ENCODE measurements around the gene C19orf47. TPM values are rescaled to one million over a fixed set of nuclear protein-coding genes. Genes with fewer than 3 reads are reported as not detected.

Gene C19orf47, protein sequence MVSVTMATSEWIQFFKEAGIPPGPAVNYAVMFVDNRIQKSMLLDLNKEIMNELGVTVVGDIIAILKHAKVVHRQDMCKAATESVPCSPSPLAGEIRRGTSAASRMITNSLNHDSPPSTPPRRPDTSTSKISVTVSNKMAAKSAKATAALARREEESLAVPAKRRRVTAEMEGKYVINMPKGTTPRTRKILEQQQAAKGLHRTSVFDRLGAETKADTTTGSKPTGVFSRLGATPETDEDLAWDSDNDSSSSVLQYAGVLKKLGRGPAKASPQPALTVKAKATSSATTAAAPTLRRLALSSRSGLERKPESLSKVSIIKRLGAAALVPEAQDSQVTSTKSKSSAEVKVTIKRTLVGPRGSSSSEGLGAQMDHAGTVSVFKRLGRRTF
- 13.4 TPM for total RNA-seq

DNA sequence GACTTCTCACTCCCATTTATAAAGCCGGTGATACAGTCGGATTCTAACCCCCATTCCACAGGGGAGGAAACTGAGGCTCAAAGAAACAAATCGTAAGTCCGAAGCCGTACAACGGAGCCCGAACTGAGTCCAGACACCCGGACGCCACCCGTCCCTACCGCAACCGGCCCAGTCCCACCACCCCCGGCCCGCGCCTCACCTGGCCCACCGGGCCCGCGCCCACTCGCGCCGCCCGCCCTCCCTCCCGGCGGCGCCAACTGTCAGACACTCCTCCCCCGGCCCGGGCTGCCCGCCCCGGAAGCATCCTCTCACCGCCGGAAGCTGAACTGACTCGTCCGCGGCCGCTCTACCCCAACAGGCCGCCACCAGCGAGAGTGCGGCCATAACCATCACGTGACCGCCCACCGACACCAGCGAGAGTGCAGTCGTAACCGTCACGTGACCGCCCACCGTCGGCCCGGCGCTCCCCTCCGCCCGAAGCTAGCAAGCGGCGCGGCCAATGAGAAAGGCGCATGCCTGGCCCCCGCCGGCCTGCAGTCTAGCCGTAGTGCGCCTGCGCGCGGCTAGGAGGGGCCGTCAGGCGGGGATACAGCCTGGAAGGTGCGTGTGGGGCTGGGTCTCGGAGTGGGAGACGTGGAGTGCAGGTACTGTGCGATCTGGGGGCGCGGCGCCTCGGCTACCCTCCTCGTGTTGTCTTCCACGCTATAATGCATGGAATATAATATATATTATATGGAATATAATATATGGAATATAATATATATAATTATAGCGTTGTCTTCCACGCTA is at the start of gene C19orf47, which contains the start of gene PLD3:
Gene C19orf47, minus strand, starts transcription at position 273 of the 789 bp plus-strand sequence. CDS start 6,540 bp downstream, outside the sequence.
Gene PLD3, plus strand, starts transcription at position 571 of the 789 bp plus-strand sequence. CDS start 17,789 bp downstream, outside the sequence.
- peak; percentile 98 for ATAC-seq

DNA sequence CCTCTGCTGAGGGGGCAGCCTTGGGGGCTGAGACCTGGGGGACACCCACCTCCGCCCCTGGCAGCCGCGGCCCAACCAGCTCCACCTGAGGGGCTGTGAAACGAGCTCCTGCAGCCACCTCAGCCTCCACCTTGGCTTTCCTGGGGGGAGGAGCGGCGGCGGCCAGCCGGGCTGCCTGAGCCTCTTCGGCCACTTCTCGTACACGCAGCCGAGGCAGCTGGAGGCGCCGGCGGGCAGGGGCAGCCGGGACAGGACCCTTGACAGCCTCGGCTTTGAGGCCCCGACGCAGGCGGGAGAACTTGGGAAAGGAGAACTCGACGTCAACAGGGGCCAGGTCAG is 49.3 kb upstream of the C19orf47 start:
- ATAC-seq: no peak

DNA sequence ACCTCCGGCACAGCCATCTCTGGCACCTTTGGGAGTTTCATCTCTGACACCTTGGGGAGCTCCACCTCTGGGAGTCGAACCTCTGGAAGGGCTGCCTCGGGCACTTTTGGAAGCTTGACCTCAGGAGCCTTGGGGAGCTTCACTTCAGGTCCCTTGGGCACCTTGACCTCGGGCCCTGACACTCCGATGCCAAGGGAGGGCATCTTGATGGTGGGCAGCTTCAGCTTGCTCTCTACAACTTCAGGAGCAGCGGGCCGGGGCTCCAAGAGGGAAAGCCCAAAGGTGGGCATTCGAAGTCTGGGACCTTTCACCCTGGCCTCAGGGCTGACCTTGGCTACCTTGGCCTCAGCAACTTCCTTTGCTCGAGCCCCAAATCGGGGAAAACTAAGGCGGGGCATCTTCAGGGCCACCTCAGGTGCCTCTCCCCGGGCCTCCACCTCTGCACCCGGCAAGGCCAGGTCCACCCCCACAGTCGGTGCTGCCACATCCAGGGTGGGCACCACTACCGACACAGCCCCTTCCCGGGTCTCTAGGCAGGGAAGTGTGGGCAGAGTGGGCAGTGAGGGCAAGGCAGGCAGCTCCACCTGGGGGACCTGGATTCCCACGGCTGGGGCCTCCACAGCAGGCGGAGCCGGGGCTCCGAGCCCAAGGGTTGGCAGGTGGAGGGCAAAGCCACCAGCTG is 48.8 kb upstream of the C19orf47 start:
- no peak for ATAC-seq

DNA sequence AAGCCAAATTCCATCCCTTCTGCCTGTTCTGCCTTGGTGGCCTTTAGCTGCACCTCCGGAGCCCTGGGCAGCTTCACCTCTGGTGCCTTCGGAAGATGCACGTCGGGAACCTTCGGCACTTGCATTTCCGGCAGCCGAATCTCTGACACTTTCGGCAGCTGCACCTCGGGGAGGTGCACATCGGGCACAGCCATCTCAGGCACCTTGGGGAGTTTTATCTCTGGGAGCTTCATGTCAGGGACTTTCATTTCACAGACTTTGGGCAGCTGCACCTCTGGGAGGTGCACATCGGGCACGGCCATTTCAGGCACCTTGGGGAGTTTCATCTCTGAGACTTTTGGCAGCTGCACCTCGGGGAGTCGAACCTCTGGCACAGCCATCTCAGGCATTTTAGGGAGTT is 47.8 kb upstream of the C19orf47 start:
- no peak for ATAC-seq

DNA sequence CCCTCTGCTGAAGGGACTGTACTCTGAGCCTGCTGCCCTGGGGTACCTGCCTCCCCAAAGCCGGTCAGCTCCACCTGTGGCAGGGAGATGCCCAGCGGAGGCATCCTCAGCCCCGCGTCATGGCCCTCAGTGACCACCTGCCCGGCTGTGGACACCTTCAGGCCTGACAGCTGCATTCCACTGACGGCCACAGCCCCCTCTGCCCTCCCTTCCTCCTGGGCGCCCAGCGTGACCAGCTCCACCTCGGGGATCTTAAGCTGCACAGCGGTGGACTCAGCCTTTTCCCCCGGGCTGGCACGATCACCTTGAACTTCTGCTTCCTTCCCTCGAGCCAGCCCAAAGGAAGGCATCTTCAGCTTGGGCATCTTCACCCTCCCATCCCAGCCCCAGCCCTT is 46.6 kb upstream of the C19orf47 start:
- no peak for ATAC-seq

DNA sequence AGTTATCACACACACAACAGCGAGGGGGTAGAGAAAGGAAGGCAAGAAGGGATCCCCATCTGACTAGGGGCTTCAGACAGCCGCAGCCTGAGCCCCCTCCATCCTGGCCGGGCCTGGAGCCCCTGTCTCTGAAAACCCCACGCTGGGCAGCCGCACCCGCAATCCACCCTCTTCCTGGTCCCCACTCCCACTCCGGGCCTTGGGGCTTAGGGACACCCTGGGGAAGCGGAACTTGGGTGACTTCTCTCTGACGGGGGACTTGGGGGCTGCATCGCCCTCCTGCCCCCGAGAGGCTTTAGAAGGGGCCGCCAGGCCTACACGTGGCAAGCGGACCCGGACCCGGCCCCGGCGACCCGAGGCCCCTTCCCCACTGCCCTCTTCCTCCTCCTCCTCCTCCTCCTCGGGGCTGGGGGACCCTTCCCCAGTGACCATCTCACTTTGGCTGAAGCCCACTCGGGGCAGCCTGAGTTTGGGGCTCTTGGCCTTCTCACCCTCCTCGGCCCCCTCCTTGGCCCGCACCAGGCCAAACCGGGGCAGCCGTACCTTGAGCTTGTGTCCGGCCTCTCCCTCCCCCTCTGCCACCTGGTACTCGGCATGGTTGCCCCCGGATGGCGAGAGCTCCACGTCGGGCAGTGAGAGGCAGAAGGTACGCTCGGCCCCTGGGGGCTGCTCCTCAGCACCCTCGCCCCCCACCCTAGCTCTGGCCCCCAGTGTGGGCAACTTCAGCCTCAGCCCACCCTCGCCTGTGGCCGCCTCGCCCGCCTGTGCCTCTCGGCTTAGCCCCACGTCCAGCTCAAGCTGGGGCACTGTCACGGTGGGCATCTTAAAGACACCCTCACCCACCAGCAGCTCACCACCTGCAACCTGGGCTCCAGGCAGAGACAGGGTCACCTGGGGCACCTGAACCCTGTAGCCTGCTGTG is 46.0 kb upstream of the C19orf47 start:
- ATAC-seq: no peak

DNA sequence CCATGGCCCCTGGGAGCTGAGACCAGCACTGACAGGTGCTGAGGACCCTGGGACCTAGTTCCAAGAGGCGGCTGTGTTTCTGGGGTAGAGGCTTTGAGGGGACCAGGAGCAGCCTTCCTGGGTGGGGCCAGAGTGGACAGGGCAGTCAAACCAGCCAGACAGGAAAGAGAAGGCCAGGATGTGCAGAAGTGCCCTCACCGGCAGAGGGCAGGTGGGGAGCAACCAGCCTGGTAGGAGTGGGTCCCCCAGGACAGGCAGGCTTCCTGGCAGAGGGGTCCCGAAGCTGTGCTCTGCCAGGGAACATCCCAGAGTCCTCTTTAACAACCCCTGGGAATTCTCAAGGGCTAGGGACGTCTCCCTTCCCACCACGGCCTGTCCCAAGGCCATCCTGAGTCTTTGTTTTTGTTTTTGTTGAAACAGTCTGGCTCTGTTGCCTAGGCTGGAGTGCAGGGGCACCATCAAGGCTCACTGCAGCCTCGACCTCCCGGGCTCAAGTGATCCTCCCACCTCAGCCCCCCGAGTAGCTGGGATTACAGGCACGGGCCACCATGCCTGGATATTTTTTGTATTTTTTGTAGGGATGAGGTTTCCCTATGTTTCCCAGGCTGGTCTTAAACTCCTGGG is 44.8 kb upstream of the C19orf47 start:
- peak; percentile 83 for ATAC-seq

DNA sequence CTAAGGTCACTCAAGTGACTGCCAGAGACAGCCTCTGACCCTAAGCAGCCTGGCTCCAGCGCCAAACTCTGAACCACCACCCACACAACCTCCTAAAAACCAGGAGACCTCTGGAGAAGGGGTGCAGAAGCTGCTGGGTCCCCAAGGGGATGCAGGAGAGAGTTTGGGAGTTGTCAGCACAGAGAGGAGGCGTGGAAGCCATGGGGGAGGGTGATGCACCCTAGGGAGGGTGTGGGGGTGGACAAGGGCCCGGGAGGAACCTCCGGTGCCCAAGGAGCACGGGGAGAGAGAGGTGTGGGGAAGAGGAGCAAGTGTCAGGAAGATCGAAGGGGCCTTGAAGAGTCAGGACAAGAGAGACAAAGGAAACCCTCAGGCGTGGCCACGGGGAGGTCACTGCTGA is 43.9 kb upstream of the C19orf47 start:
- no peak for ATAC-seq

DNA sequence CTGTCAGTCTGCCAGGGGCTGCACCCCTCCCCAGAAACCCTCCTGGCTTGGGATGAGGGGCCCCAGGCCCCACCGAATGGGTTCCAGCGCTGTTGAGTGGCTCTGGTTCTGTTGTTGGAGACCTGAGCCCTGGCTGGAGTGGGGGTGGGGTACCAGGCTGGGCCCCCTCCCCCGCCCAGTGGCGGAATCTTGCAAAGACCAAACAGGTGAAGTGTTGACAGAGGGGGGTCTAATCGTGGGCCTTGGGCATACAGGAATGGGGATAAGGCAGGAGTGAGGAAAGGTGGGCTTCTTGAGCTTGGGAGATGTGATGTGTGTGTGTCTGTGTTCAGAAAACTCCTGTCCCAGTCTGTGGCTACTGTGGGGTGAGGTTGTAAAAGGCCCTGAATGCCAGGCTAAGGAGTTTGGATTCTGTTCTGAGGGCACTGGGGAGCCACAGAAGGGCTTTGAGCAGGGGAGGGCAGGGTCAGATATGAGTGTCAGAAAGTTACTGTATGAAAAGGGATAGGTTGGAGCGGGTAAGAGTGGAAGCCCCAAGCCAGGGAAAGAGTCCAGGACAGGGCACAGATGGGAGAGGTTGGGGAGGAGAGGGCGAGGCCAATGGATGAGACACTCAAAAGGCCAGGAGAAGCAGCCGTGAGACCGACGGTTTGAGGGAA is 42.0 kb upstream of the C19orf47 start, which contains the start of gene HIPK4:
Gene HIPK4, minus strand, starts transcription at position 98 of the 659 bp plus-strand sequence. CDS start 279 bp downstream, outside the sequence.
- no peak for ATAC-seq

DNA sequence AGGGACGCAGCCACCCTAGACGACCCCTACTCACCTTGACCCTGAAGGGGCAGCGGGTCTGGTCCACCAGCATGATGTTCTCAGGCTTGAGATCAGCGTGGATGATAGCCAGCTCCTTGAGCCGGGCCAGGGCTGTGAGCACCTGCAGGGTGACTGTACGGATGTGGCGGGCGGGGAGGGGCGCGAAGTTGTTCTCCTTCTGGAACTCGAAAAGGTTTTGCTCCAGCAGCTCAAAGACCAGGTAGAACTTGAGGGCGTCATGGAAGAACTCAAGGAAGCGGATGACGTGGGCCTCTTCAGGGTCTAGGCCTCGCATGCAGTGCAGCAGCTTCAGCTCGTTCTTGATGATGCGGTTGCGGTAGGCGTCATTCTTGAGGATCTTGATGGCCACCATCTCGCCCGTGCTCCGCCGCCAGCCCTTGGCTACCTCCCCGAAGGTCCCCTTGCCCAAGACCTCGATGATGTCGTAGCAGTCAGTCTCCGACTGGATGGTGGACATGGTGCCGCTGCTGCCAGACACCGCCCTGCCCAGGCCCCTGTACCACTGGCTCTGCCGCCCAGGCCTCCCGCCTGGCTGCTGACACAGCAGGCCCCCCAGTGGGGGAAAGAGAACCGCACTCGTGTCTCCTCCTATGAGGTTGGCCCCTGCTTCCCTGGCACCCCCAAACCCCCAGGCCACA is 41.3 kb upstream of the C19orf47 start:
- ATAC-seq: no peak

DNA sequence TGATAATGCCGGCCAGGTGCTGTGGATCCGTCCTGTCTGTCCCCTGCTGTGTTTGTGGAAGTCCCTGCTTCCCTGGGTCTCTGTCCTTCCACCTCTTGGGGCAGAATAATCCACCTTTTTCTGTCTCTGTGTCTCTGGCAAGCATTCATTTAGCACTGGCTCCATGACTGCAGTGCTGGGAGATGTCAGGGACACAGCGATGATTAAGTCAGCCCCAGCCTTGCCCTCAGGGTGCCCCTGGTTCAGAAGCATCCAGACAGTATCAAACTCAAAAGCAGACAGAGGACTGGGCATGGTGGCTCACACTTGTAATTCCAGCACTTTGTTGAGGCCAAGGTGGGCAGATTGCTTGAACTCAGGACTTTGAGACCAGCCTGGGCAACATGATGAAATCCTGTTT is 40.3 kb upstream of the C19orf47 start:
- ATAC-seq: no peak

DNA sequence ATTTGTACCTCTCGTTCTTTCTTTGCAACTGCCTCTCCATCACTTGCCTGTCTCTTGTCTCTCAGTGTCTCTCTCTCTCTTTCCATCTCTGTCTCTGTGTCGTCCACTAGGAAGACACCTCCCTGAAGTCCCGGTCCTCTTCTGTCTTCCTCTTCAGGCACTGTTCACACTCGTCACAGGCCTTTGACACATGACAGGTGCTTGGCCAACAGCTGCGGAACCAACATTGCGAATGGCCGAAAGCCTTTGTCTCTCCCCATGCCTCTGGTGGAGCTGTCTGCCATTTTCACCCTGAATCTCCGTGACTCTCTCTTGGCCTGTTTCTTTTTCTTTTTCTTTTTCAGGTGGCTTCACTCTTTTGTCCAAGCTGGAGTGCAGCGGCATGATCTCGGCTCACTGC is 39.0 kb upstream of the C19orf47 start:
- ATAC-seq: no peak

DNA sequence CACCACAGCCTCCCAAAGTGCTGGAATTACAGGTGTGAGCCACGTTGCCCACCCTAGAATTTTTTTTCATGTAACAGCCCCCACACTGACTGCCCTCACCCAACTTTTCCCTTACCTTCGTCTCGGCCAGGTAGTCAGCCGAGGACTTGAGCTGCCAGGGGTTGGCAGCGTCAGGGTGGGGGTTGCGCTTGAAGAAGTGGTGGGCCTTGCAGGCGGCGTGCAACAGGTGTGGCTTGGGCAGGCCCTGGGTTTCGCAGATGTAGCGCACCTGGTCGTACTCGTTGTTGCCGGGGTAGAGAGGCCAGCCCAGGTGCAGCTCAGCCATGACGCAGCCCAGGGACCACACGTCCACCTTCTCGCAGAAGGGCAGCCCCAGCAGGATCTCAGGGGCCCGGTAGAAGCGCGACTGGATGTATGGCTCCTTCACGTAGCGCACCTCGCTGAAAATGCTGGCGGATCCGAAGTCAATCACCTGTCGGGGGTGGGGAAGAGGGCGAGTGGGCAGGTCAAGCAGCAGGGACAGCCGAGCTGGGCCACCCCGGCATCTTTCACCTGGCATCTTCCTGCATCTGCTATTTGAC is 35.6 kb upstream of the C19orf47 start:
- no peak for ATAC-seq

DNA sequence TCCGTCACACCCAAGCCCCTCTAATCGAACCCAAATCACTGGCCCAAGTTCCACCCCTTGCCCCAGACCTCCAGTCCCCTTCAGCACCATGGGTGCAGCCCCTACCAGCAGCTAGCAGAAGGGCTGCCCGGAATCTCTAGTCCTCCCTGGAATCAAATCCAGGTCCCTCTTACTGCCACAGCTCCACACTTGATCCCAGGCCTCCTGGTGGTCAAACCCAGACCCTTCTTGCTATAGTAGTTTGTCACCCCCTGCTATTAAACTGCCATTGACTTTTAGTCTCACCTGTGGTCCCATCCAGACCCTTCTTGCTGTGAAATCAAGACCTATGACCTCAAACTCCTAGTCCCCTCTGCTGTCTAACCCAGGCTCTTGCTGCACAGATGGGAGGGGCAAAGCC is 33.1 kb upstream of the C19orf47 start:
- no peak for ATAC-seq

DNA sequence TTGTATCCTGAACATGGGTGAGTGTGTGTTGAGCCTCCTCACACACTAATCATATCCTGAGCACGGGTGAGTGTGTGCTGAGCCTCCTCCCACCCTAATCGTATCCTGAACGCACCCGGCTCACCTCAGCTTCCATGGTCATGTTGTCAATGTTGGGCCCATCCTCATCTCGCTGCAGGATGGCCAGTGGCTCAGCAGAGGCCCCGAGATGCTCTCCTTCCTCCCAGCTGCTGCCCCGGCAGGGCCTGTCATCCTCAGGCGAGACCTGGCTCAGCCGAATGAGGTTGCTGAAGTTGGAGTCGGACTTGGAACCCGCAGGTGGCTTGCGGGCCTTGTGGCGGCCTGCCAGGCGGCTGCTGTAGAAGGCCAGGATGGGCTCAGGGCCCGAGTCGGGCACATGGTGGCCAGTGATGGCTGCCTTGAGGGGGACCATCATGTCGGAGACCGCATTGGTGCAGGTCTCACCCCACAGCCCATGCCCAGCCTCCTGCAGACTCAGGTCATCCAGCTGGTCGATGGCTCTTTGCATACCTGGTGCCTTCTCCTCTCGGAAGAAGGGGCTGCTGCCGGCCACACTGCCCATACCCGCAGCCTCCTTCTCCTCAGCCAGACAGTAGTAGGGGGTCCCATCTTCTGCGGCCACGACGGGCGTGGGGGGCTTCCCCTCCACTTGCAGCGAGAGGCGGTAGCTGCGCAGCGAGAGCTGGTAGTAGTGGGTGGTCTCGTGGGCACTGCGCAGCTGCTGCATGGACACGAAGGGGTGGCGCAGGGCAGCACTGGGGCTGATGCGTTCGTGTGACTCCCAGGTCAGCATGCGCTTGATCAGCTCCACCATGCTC is 32.2 kb upstream of the C19orf47 start:
- ATAC-seq: no peak

DNA sequence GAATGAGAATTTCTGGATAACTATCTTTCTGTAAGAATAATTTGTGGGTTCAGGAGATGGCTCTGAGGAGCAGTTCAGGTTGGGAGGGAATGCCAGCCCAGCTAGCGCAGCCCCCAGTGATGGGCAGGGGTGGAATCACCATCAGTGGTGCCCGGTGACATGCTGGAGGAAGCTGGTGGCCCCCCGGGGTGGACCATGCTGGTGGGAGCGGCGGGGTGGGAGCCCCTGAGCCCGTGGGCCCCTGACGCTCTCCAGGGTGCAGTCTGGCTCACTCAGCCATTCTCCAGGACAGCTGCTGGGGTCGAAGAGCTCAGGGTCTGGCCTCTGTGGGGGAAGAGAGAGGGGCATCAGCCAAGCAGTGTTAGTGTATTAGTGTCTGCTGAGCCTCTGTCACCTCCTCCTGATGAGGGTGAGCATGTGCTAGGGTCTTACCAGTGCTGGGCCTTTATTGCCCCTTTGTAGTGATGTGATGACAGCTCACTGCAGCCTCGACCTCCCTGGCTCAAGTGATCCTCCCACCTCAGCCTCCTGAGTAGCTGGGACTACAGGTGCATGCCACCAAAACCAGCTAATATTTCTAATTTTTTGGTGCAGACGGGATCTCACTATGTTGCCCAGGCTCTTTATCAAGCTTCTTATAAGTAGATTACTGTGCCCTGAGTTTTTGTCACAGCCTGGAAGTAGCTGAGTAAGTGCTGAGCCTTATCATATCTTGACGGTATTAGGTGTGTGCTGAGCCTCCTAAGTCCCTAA is 31.4 kb upstream of the C19orf47 start:
- ATAC-seq: no peak

DNA sequence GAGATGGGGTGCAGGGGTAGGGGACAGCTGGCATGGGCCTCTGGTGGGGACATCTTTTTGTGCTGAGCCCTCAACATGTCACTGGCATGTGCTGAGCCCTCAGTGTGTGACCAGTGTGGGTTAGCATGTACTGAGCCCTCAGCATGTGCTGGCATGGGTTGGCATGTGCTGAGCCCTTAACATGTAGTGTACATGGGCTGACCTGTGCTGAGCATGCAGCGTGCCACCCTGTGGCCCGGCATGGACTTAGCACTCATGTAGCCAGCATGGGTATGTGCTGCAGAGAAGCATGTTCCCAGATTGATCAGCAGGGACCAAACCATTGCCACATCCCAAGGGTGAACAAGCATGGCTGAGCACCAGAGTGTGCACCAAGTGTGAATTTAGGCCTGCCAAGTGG is 30.3 kb upstream of the C19orf47 start:
- peak; percentile 5 for ATAC-seq

DNA sequence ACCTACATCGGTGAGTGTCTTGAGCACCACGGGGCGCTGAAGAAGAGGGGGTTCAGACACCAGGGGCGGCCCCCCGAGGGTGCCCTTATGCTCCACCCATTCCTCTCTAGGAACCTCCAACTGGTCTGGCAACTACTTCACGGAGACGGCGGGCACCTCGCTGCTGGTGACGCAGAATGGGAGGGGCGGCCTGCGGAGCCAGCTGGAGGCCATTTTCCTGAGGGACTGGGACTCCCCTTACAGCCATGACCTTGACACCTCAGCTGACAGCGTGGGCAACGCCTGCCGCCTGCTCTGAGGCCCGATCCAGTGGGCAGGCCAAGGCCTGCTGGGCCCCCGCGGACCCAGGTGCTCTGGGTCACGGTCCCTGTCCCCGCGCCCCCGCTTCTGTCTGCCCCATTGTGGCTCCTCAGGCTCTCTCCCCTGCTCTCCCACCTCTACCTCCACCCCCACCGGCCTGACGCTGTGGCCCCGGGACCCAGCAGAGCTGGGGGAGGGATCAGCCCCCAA is 29.7 kb upstream of the C19orf47 start:
- ATAC-seq: no peak

All from esophagus mucosa (tissue), 1 donor.